SK-N-SH (cell line): Measurements from ENCODE around the gene MCTP1. TPM values are rescaled to one million over a fixed set of nuclear protein-coding genes. Genes with fewer than 3 reads are reported as not detected.

Experiments
- CTCF ChIA-PET: fragments of 300-600, 350-600 bp; formaldehyde crosslinking; extraction: SDS; loops from one replicate; lab custom pipeline; 2021; lab: Yijun Ruan, JAX
- POLR2A ChIA-PET: fragments of 350-600 bp; sonication (Branson Sonifier 250); formaldehyde crosslinking; extraction: SDS; loops from one replicate; lab custom pipeline; 2020; ENCODE audit warnings: antibody characterized with exemption, inconsistent platforms; lab: Yijun Ruan, JAX
- DNase-seq: peaks from one replicate; pipeline ENCODE4 v3.0.0; 2012
- H2AFZ ChIP-seq: fragments of 200-600 bp; sonication (generic); 2 replicates; pipeline ENCODE4 v1.8.1; 2016; ENCODE audit warnings: antibody characterized with exemption, mild to moderate bottlenecking, low read depth
- H3F3A ChIP-seq: fragments of 200-600 bp; sonication (generic); replicated peaks from 2 replicates; pipeline ENCODE3; 2016; ENCODE audit warnings: antibody characterized with exemption, mild to moderate bottlenecking; ENCODE audit not compliant: insufficient read depth
- H3K27ac ChIP-seq, 2 experiments: fragments of 200-500 bp in 1 of 2; fragments of 200-600 bp in 1 of 2; sonication (Bioruptor generic) in 1 of 2; sonication (generic), shearing (Covaris generic) in 1 of 2; 2 replicates each; pipeline versions ENCODE4 v1.5.1 to v1.6.1; 2014 to 2016; ENCODE audit warnings: low read depth in 2 of 2, inconsistent platforms in 1 of 2, low read length in 1 of 2, mild to moderate bottlenecking in 1 of 2, mixed read lengths in 1 of 2
- H3K27me3 ChIP-seq: fragments of 200-600 bp; sonication (generic), shearing (Covaris generic); 2 replicates; pipeline ENCODE4 v1.6.1; 2016; ENCODE audit warnings: mixed run types; ENCODE audit not compliant: insufficient read depth
- H3K36me3 ChIP-seq, 2 experiments: fragments of 200-500 bp in 1 of 2; fragments of 200-600 bp in 1 of 2; sonication (Bioruptor generic) in 1 of 2; sonication (generic) in 1 of 2; replicated peaks in 1 of 2; 2 replicates each; pipeline versions ENCODE3 to v1.5.1; 2014 to 2016; ENCODE audit warnings: low read length in 1 of 2, mild to moderate bottlenecking in 1 of 2; ENCODE audit not compliant: insufficient read depth in 2 of 2, control insufficient read depth in 1 of 2
- H3K4me1 ChIP-seq, 2 experiments: fragments of 200-500 bp in 1 of 2; fragments of 200-600 bp in 1 of 2; sonication (Bioruptor generic) in 1 of 2; sonication (generic), shearing (Covaris generic) in 1 of 2; 2 replicates each; pipeline versions ENCODE4 v1.5.1 to v1.6.1; 2014 to 2016; ENCODE audit warnings: low read depth in 1 of 2, low read length in 1 of 2, mixed run types in 1 of 2; ENCODE audit not compliant: insufficient read depth in 2 of 2, control insufficient read depth in 1 of 2
- H3K4me2 ChIP-seq: fragments of 200-600 bp; sonication (generic), shearing (Covaris generic); 2 replicates; pipeline ENCODE4 v1.6.1; 2017; ENCODE audit warnings: mixed run types
- H3K4me3 ChIP-seq, 2 experiments: fragments of 200-500 bp in 1 of 2; fragments of 200-600 bp in 1 of 2; sonication (Bioruptor generic) in 1 of 2; sonication (generic), shearing (Covaris generic) in 1 of 2; 2 replicates each; pipeline versions ENCODE4 v1.5.1 to v1.8.1; 2014 to 2016; ENCODE audit warnings: low read depth in 2 of 2, inconsistent platforms in 1 of 2, low read length in 1 of 2, mild to moderate bottlenecking in 1 of 2, mixed read lengths in 1 of 2, moderate library complexity in 1 of 2
- H3K79me2 ChIP-seq: fragments of 200-600 bp; sonication (generic); 2 replicates; pipeline ENCODE4 v1.8.1; 2017; ENCODE audit warnings: mild to moderate bottlenecking; ENCODE audit not compliant: insufficient read depth
- H3K9ac ChIP-seq: fragments of 200-600 bp; sonication (generic); 2 replicates; pipeline ENCODE4 v1.6.1; 2017; ENCODE audit warnings: mixed run types
- H3K9me2 ChIP-seq: fragments of 200-600 bp; sonication (generic); 2 replicates; pipeline ENCODE4 v1.6.1; 2017; ENCODE audit warnings: mixed run types
- H3K9me3 ChIP-seq: fragments of 200-600 bp; sonication (generic); 2 replicates; pipeline ENCODE4 v1.6.1; 2017; ENCODE audit warnings: mixed run types, mild to moderate bottlenecking, moderate library complexity
- H4K20me1 ChIP-seq: fragments of 200-600 bp; sonication (generic); 2 replicates; pipeline ENCODE4 v1.6.1; 2017; ENCODE audit warnings: mild to moderate bottlenecking, mixed run types; ENCODE audit not compliant: insufficient read depth
- ELF1 ChIP-seq: IDR thresholded peaks from 2 replicates; pipeline ENCODE4 v1.4.0; 2012
- EZH2phosphoT487 ChIP-seq: fragments of 200-600 bp; sonication (generic); IDR thresholded peaks from 2 replicates; pipeline ENCODE4 v1.6.1; 2017; ENCODE audit warnings: low read depth, mixed run types, mild to moderate bottlenecking, antibody characterized with exemption, moderate library complexity, borderline replicate concordance
- FOSL2 ChIP-seq: IDR thresholded peaks from 2 replicates; pipeline ENCODE4 v1.4.0; 2012; ENCODE audit warnings: low read depth, mild to moderate bottlenecking, moderate library complexity, borderline replicate concordance
- GABPA ChIP-seq: IDR thresholded peaks from 2 replicates; pipeline ENCODE4 v1.4.0; 2012; ENCODE audit warnings: low read depth, mild to moderate bottlenecking
- IRF3 ChIP-seq: fragments of 150-350 bp; IDR thresholded peaks from 2 replicates; pipeline ENCODE4 v1.6.1; 2016; ENCODE audit warnings: mild to moderate bottlenecking, low read depth, low read length
- JUND ChIP-seq: IDR thresholded peaks from 2 replicates; pipeline ENCODE4 v1.4.0; 2012
- MAX ChIP-seq: IDR thresholded peaks from 2 replicates; pipeline ENCODE4 v1.4.0; 2012; ENCODE audit warnings: low read depth
- MEF2A ChIP-seq: IDR thresholded peaks from 2 replicates; pipeline ENCODE4 v1.4.0; 2012; ENCODE audit warnings: low read depth, borderline replicate concordance
- MXI1 ChIP-seq: IDR thresholded peaks from 2 replicates; pipeline ENCODE4 v1.6.1; 2012; ENCODE audit warnings: mild to moderate bottlenecking, low read depth, low read length, improper control_type of control experiment
- NFIC ChIP-seq: IDR thresholded peaks from 2 replicates; pipeline ENCODE4 v1.4.0; 2012; ENCODE audit warnings: borderline replicate concordance
- PBX3 ChIP-seq: IDR thresholded peaks from 2 replicates; pipeline ENCODE4; 2012
- POLR2AphosphoS5 ChIP-seq: IDR thresholded peaks from 2 replicates; pipeline ENCODE4 v1.6.1; 2012; ENCODE audit warnings: low read depth, low read length
- RAD21 ChIP-seq: IDR thresholded peaks from 2 replicates; pipeline ENCODE4 v1.6.1; 2012; ENCODE audit warnings: mild to moderate bottlenecking, low read length
- REST ChIP-seq: IDR thresholded peaks from 2 replicates; pipeline ENCODE4 v1.6.1; 2012; ENCODE audit warnings: mild to moderate bottlenecking, low read depth, low read length, moderate library complexity
- RFX5 ChIP-seq: IDR thresholded peaks from 2 replicates; pipeline ENCODE4 v1.6.1; 2012; ENCODE audit warnings: mild to moderate bottlenecking, improper control_type of control experiment, low read length
- RXRA ChIP-seq: IDR thresholded peaks from 2 replicates; pipeline ENCODE4 v1.4.0; 2012; ENCODE audit warnings: low read depth, mild to moderate bottlenecking, borderline replicate concordance
- SIN3A ChIP-seq: IDR thresholded peaks from 2 replicates; pipeline ENCODE4 v1.6.1; 2012; ENCODE audit warnings: low read depth, mild to moderate bottlenecking, low read length, moderate library complexity, borderline replicate concordance
- SMC3 ChIP-seq: IDR thresholded peaks from 2 replicates; pipeline ENCODE4 v1.6.1; 2012; ENCODE audit warnings: low read depth, low read length, improper control_type of control experiment
- TCF12 ChIP-seq: IDR thresholded peaks from 2 replicates; pipeline ENCODE4 v1.4.0; 2012
- TEAD4 ChIP-seq: IDR thresholded peaks from 2 replicates; pipeline ENCODE4 v1.4.0; 2012; ENCODE audit warnings: mild to moderate bottlenecking, borderline replicate concordance; ENCODE audit not compliant: insufficient read depth
- USF1 ChIP-seq: IDR thresholded peaks from 2 replicates; pipeline ENCODE4 v1.4.0; 2012; ENCODE audit warnings: low read depth, borderline replicate concordance
- YY1 ChIP-seq: IDR thresholded peaks from 2 replicates; pipeline ENCODE4 v1.4.0; 2012; ENCODE audit warnings: low read depth, mild to moderate bottlenecking
- WGBS: methylation state at CpG from one replicate; pipeline ENCODE4 v1.1.6; 2017; ENCODE audit warnings: low lambda C conversion rate; 5-methylcytosine and 5-hydroxymethylcytosine counted together
- polyA plus RNA-seq, 3 experiments: library from polyadenylated mRNA; depleted of rRNA; stranded (reverse); fragments of >200 nt; gene quantifications; 2 replicates each; pipeline ENCODE4 v1.2.3, GENCODE V29; 2012

The MCTP1 gene
- polyA plus RNA-seq, 1 of the 3 experiments (the other 2 are of a cell fraction), result 0.53 TPM

- TF ChIP-seq REST (no peak), RAD21 (no peak), ELF1 (no peak), MAX (no peak), TCF12 (no peak)
These were observed 65.5 kb downstream of the MCTP1 start (continued) for GRCh38 chr5:95219411-95219810.

- no peak for DNase-seq
- Histone ChIP-seq H3K9me2 (no peaks in the 10 kb centered on the region), H4K20me1 (no peaks in the 10 kb centered on the region), H3K9me3 (no peaks in the 10 kb centered on the region), H3K36me3 (no peaks in the 10 kb centered on the region), H3K79me2 (no peaks in the 10 kb centered on the region), H3K4me3 (no peak overlapping the region), H3K4me1 (no peaks in the 10 kb centered on the region), H3K4me2 (no peak overlapping the region), H3K9ac (no peak overlapping the region), H2AFZ (no peak overlapping the region), H3K27ac (no peak overlapping the region), H3K27me3 (no peaks in the 10 kb centered on the region), H3F3A (no peaks in the 10 kb centered on the region)
- ChIA-PET POLR2A (no interaction called here), CTCF (no interaction called here)
- no peak for TF ChIP-seq USF1
- no peak for TF ChIP-seq YY1
- no peak for TF ChIP-seq FOSL2
- no peak for TF ChIP-seq TEAD4
- no peak for TF ChIP-seq IRF3
- TF ChIP-seq TCF12, result no peak
- no peak for TF ChIP-seq SMC3
- WGBS, result 8% methylated on average over 2 of the region's 2 CpGs
These were observed 67.0 kb downstream of the MCTP1 start for GRCh38 chr5:95217881-95218280.

- CTCF ChIA-PET, result no interaction called here
These were observed 67.5 kb downstream of the MCTP1 start for GRCh38 chr5:95217351-95217750.

More at GRCh38 chr5:95217351-95217750, 67.5 kb downstream of the MCTP1 start:
- no peak for TF ChIP-seq POLR2AphosphoS5
- no peak for TF ChIP-seq SMC3
- no peak for TF ChIP-seq YY1
- TF ChIP-seq ELF1, result no peak
- no peak for TF ChIP-seq GABPA
- TF ChIP-seq MXI1, result no peak
- TF ChIP-seq FOSL2, result no peak
- no peak for TF ChIP-seq EZH2phosphoT487
- no peak for TF ChIP-seq RXRA
- no peak for TF ChIP-seq TEAD4
- no peak for TF ChIP-seq NFIC
- TF ChIP-seq JUND, result no peak
- TF ChIP-seq TCF12, result no peak
- no peak for TF ChIP-seq RFX5
- TF ChIP-seq PBX3, result no peak
- TF ChIP-seq MEF2A, result no peak
- no peak for TF ChIP-seq SIN3A
- H4K20me1 ChIP-seq, result no peaks in the 10 kb centered on the region
- no peaks in the 10 kb centered on the region for H3K4me1 ChIP-seq
- 12% methylated on average over 4 of the region's 4 CpGs for WGBS
- H2AFZ ChIP-seq, result no peak overlapping the region
- H3K27me3 ChIP-seq, result no peaks in the 10 kb centered on the region
- no peaks in the 10 kb centered on the region for H3K79me2 ChIP-seq
- no peaks in the 10 kb centered on the region for H3K9me2 ChIP-seq
- H3K4me3 ChIP-seq, result no peak overlapping the region
- no peak overlapping the region for H3K4me2 ChIP-seq
- no peak overlapping the region for H3K9ac ChIP-seq
- no peak for DNase-seq
- no peak overlapping the region for H3K27ac ChIP-seq
- H3K36me3 ChIP-seq, result no peaks in the 10 kb centered on the region
- POLR2A ChIA-PET, result no interaction called here
- no peaks in the 10 kb centered on the region for H3F3A ChIP-seq
- no peaks in the 10 kb centered on the region for H3K9me3 ChIP-seq
